Fibroblast of skin of back (primary cell): ENCODE results near the gene SPDYC.
"Not testable (repeated sequence)": the region's sequence is repeated elsewhere in the genome, so short reads cannot be mapped to it uniquely, and the experiment has no call there.

ENCODE experiments used
- DNase-seq: peaks from one replicate; pipeline ENCODE4 v3.0.0-alpha.2; 2013

SPDYC gene

GRCh38 chr11:65134240-65134951, 35.6 kb upstream of the SPDYC start, which contains the start of gene SYVN1:
SYVN1 (minus strand) TSS chr11:65134519; CDS start chr11:65133601, 918 bp downstream.
- DNase-seq: peak; percentile 91

GRCh38 chr11:65134952-65135632, 34.9 kb upstream of the SPDYC start:
- peak; percentile 97 for DNase-seq

- DNase-seq: no peak
Measured at GRCh38 chr11:65135633-65136145, 34.3 kb upstream of the SPDYC start.

- no peak for DNase-seq
Measured at GRCh38 chr11:65136515-65137096, 33.4 kb upstream of the SPDYC start.

GRCh38 chr11:65141896-65142494, 28.0 kb upstream of the SPDYC start:
- no peak for DNase-seq

- no peak for DNase-seq
Measured at GRCh38 chr11:65147352-65148075, 22.5 kb upstream of the SPDYC start.

GRCh38 chr11:65148657-65149056, 21.4 kb upstream of the SPDYC start:
- DNase-seq: no peak

- not testable (repeated sequence) for DNase-seq
Measured at GRCh38 chr11:65150131-65150508, 19.9 kb upstream of the SPDYC start.

GRCh38 chr11:65150509-65151299, 19.3 kb upstream of the SPDYC start:
- DNase-seq: peak; percentile 98

- no peak for DNase-seq
Measured at GRCh38 chr11:65151331-65151899, 18.6 kb upstream of the SPDYC start.

- no peak for DNase-seq
Measured at GRCh38 chr11:65152122-65152521, 17.9 kb upstream of the SPDYC start.

- no peak for DNase-seq
Measured at GRCh38 chr11:65156256-65156655, 13.8 kb upstream of the SPDYC start.

- DNase-seq: no peak
Measured at GRCh38 chr11:65156926-65157325, 13.1 kb upstream of the SPDYC start.

GRCh38 chr11:65157336-65157735, 12.7 kb upstream of the SPDYC start:
- no peak for DNase-seq

- DNase-seq: no peak
Measured at GRCh38 chr11:65159012-65159411, 11.0 kb upstream of the SPDYC start.

GRCh38 chr11:65160643-65161042, 9.4 kb upstream of the SPDYC start:
- DNase-seq: no peak

- DNase-seq: no peak
Measured at GRCh38 chr11:65163684-65164083, 6.3 kb upstream of the SPDYC start.

- DNase-seq: no peak
Measured at GRCh38 chr11:65165410-65166317, 4.4 kb upstream of the SPDYC start.

- no peak for DNase-seq
Measured at GRCh38 chr11:65166893-65167292, 3.1 kb upstream of the SPDYC start.

- no peak for DNase-seq
Measured at GRCh38 chr11:65167656-65168055, 2.4 kb upstream of the SPDYC start.
